GM12864 (cell line): ENCODE measurements around the gene ITGA3.

Experiments
- DNase-seq: peaks from one replicate; pipeline ENCODE4 v3.0.0-alpha.2; 2011; ENCODE audit warnings: low read depth
- H3K4me3 ChIP-seq: 2 replicates; pipeline ENCODE4 v1.5.1; 2011; ENCODE audit warnings: mild to moderate bottlenecking, low read depth, low read length, control low read depth
- TF ChIP-seq, protein P1 (sequence below): IDR thresholded peaks from 2 replicates; pipeline ENCODE4 v1.5.1; 2011; ENCODE audit warnings: low read depth, mild to moderate bottlenecking, moderate library complexity, low read length, control low read depth, inconsistent platforms; ENCODE audit errors: missing control alignments

The ITGA3 gene

DNA sequence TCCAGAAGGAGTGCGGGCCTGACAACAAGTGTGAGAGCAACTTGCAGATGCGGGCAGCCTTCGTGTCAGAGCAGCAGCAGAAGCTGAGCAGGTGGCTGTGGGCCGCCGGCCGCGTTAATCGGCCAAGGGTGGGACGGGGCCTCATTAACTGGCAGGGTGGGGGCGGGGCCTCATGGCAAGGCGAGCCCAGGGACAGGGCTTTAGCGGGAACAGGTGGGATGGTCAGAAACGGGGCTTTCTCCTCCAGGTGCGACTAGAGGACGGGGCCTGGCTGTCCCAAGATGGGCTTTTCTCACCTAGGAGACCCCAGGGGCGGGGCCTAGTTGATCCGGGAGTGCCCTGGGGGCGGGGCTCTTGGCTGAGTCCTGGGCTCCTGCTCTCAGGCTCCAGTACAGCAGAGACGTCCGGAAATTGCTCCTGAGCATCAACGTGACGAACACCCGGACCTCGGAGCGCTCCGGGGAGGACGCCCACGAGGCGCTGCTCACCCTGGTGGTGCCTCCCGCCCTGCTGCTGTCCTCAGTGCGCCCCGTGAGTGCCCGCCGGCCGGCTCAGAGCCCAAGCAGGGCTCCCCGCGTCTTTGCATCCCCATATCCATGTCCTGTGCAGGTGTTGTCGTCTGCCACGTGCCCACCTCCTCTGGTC lies 20.8 kb downstream of the ITGA3 start:
- TF ChIP-seq, protein P1, sequence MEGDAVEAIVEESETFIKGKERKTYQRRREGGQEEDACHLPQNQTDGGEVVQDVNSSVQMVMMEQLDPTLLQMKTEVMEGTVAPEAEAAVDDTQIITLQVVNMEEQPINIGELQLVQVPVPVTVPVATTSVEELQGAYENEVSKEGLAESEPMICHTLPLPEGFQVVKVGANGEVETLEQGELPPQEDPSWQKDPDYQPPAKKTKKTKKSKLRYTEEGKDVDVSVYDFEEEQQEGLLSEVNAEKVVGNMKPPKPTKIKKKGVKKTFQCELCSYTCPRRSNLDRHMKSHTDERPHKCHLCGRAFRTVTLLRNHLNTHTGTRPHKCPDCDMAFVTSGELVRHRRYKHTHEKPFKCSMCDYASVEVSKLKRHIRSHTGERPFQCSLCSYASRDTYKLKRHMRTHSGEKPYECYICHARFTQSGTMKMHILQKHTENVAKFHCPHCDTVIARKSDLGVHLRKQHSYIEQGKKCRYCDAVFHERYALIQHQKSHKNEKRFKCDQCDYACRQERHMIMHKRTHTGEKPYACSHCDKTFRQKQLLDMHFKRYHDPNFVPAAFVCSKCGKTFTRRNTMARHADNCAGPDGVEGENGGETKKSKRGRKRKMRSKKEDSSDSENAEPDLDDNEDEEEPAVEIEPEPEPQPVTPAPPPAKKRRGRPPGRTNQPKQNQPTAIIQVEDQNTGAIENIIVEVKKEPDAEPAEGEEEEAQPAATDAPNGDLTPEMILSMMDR: no peak
- H3K4me3 ChIP-seq: no peak overlapping the region
- DNase-seq: no peak

GRCh38 chr17:50078430-50078829 lies 22.5 kb downstream of the ITGA3 start:
- no peak for DNase-seq
- no peak overlapping the region for H3K4me3 ChIP-seq
- TF ChIP-seq, protein P1: no peak

DNA sequence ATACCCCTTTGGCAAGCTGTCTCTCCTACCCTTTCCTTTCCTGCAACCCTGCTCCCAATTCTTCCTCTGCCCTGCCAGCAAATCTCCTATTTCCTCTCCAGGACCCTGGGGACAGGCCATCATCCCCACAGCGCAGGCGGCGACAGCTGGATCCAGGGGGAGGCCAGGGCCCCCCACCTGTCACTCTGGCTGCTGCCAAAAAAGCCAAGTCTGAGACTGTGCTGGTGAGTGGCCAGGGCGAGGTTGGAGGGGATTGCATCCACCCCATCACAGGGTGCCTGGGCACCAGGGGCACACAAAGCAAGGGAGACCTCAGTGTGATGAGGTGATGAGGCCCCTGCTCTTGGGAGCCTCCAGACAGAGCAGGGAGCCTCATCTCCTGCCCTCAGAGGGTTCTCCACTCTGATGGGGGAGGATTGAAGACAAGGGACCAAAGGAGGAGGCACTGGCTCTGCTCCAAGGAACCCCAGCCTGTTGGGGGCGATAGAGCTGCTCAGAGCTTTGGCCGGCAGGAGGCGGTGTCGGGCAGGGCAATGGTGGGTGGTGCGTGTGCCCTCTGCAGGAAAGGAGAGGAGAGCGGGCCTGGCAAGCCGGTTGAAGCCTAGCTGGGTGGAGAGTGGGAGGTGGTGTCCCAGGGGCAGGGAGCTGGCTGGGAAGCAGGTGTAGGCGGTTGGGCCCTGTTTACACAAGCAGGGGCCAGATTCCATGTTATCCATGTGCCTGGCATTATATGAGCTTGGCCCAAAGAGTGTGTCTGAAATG lies 23.6 kb downstream of the ITGA3 start:
- TF ChIP-seq, protein P1: peak; percentile 92
- no peak for DNase-seq
- H3K4me3 ChIP-seq: no peak overlapping the region

- TF ChIP-seq, protein P1: no peak
- no peak overlapping the region for H3K4me3 ChIP-seq
- no peak for DNase-seq
Observed at GRCh38 chr17:50080096-50080480, 24.2 kb downstream of the ITGA3 start.

DNA sequence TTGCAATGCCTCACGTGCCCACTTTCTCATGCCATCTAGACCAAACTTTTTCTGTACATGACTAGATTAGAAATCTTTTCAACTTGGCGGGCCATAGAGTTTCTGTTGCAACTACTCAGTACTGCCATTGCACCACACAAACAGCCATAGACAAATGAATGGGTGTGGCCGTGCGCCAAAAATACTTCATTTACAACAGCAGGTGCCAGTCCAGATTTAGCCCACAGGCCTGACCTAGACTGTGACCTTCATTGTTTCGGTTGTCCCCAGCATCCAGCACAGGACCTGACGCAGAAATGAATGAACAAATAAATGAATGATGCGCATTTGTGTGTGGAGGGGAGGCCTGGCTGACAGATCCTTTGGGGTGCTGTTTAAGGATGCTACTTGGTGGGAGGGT lies 24.9 kb downstream of the ITGA3 start:
- peak; percentile 64 for DNase-seq
- no peak overlapping the region for H3K4me3 ChIP-seq
- TF ChIP-seq, protein P1: no peak

GRCh38 chr17:50081757-50082156 lies 25.8 kb downstream of the ITGA3 start:
- TF ChIP-seq, protein P1: no peak

More at GRCh38 chr17:50081757-50082156, 25.8 kb downstream of the ITGA3 start:
- no peak for DNase-seq
- no peak overlapping the region for H3K4me3 ChIP-seq
